K562 (cell line): ENCODE measurements around the gene NT5DC4. TPM values are rescaled to one million over a fixed set of nuclear protein-coding genes. Genes with fewer than 3 reads are reported as not detected.

ENCODE experiments used
- ARID3A ChIP-seq: IDR thresholded peaks from 2 replicates; pipeline ENCODE4 v1.6.1; 2012; ENCODE audit warnings: low read depth, low read length, improper control_type of control experiment, borderline replicate concordance
- E2F4 ChIP-seq: sonication (generic); formaldehyde crosslinking; IDR thresholded peaks from 2 replicates; pipeline ENCODE4 v1.8.0; 2022; ENCODE audit warnings: mild to moderate bottlenecking, low read depth, missing genetic modification reagents
- HMGN3 ChIP-seq: IDR thresholded peaks from 2 replicates; pipeline ENCODE4 v1.6.1; 2011; ENCODE audit warnings: borderline replicate concordance, low read depth, mild to moderate bottlenecking, mixed read lengths, low read length; ENCODE audit not compliant: insufficient read length; ENCODE audit errors: extremely low read depth
- KAT8 ChIP-seq: fragments of 450-650 bp; IDR thresholded peaks from 2 replicates; pipeline ENCODE4 v1.6.1; 2016; ENCODE audit warnings: low read depth, mild to moderate bottlenecking
- MBD2 ChIP-seq: sonication (generic); IDR thresholded peaks from 2 replicates; pipeline ENCODE4 v1.6.1; 2016; ENCODE audit warnings: low read depth, borderline replicate concordance
- NFE2L1 ChIP-seq: fragments of 450-650 bp; IDR thresholded peaks from 2 replicates; pipeline ENCODE4 v1.6.1; 2016; ENCODE audit warnings: missing genetic modification characterization, low read depth, mild to moderate bottlenecking, missing compliant biosample characterization, moderate library complexity, borderline replicate concordance
- NUFIP1 ChIP-seq: fragments of 450-650 bp; IDR thresholded peaks from 2 replicates; pipeline ENCODE4 v1.6.1; 2018; ENCODE audit not compliant: partially characterized antibody
- SRF ChIP-seq, 2 experiments: fragments of 250-450, 450-650 bp in 1 of 2; sonication (Bioruptor Pico) in 1 of 2; sonication (generic) in 1 of 2; formaldehyde crosslinking; IDR thresholded peaks; 2 replicates each; pipeline versions ENCODE4 v1.5.0 to v1.5.1; 2020 to 2022; ENCODE audit warnings: mild to moderate bottlenecking in 1 of 2, missing genetic modification reagents in 1 of 2
- TCF7L2 ChIP-seq: fragments of 150-350 bp; IDR thresholded peaks from 2 replicates; pipeline ENCODE4 v1.6.1; 2016; ENCODE audit warnings: low read depth, mild to moderate bottlenecking, low read length, moderate library complexity
- ZBTB43 ChIP-seq: sonication (generic); formaldehyde crosslinking; IDR thresholded peaks from 2 replicates; pipeline ENCODE4 v1.8.0; 2023; ENCODE audit warnings: mild to moderate bottlenecking, missing genetic modification reagents
- ZNF584 ChIP-seq: fragments of 200-800 bp; sonication (Bioruptor generic); IDR thresholded peaks from 2 replicates; pipeline ENCODE4 v1.6.1; 2016; ENCODE audit warnings: low read depth, mild to moderate bottlenecking, missing genetic modification characterization, missing compliant biosample characterization
- polyA plus RNA-seq, 8 experiments: library from polyadenylated mRNA; depleted of rRNA in 4 of 8; stranded (reverse) in 5 of 8; unstranded in 3 of 8; fragments of >200 nt; fragmentation: Nextera tagmentation in 2 of 8; fragmentation: Illumina TruSeq in 1 of 8; extraction: Ambion mirVana in 2 of 8; extraction: Trizol in 1 of 8; gene quantifications; 2 replicates each; pipeline versions ENCODE4 v1.2.1 to v1.2.3, GENCODE V29; 2011 to 2014; ENCODE audit warnings: inconsistent platforms in 1 of 8, missing spikeins in 1 of 8
- total RNA-seq, 7 experiments: library from RNA; depleted of rRNA in 6 of 7; stranded (reverse); fragments of >200 nt in 6 of 7; fragmentation: Illumina TruSeq in 2 of 7; extraction: Trizol in 2 of 7; gene quantifications; 2 replicates each; pipeline versions ENCODE4 v1.2.1 to v1.2.3, GENCODE V29; 2011 to 2021; ENCODE audit warnings: low replicate concordance in 1 of 7
- TF ChIP-seq, protein P1 (sequence below), 2 experiments: fragments of 450-650 bp in 1 of 2; IDR thresholded peaks; 2 replicates each; pipeline ENCODE4 v1.6.1; 2011 to 2017; ENCODE audit warnings: low read depth in 2 of 2, antibody characterized with exemption in 1 of 2, borderline replicate concordance in 1 of 2, low read length in 1 of 2, mild to moderate bottlenecking in 1 of 2, mixed read lengths in 1 of 2; ENCODE audit not compliant: control insufficient read depth in 1 of 2
- TF ChIP-seq, protein P2 (sequence below), 3 experiments: IDR thresholded peaks in 2 of 3; conservative IDR thresholded peaks in 1 of 3; 2 replicates each; pipeline ENCODE4 v1.5.1; 2011 to 2012; ENCODE audit warnings: low read length in 3 of 3, mild to moderate bottlenecking in 3 of 3, control low read depth in 2 of 3, improper control_type of control experiment in 1 of 3, inconsistent platforms in 1 of 3, low read depth in 1 of 3, mixed read lengths in 1 of 3, moderate library complexity in 1 of 3; ENCODE audit not compliant: insufficient read depth in 2 of 3
- TF ChIP-seq, protein P3 (sequence below): sonication (generic); IDR thresholded peaks from 2 replicates; pipeline ENCODE4 v1.6.1; 2016

The NT5DC4 gene
- total and polyA plus RNA-seq, 9 of the 15 experiments (the other 6 are each of a cell fraction or from before 2014, with no cell fraction given) = 0.44 to 6.9 (median 2.5) TPM

DNA sequence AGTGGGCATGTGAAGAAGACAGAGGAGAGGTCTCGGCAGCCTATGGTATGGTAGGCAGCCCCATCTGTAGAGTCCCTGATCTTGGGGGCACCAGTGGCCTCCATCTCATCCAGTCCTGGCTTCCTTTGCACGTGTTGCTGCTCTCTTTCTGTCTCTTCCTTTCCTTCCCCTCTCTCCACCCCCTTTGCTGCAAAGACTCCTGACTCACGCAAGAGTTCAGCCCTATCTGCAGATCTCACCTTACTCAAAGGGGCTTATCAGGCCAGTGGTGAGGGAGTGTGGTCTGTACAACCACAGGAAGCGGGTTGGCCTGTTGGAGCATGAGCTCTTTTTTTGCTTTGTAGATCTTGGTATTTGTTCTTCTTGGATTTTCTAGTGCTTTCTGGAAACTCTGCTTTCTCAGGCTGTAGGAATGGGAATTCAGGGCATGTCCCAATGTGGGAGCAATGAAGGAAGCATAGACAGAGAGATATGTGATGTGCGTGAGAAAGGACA lies 14.6 kb upstream of the NT5DC4 start (continued):
- TF ChIP-seq KAT8 (no peak), E2F4 (CRISPR knock-in tag) (no peak), MBD2 (peak; percentile 92), ARID3A (peak; percentile 76; the same call in 1 of the 2 replicates), ZNF584 (CRISPR knock-in tag) (peak; percentile 47; the same call in 1 of the 2 replicates), NUFIP1 (no peak), HMGN3 (no peak), ZBTB43 (CRISPR knock-in tag) (no peak), TCF7L2 (no peak), NFE2L1 (tag) (no peak), SRF (CRISPR knock-in tag; IDR thresholded peaks at IDR 0.05) (peak; percentile 19 to 63; a peak in 2 of 4 replicates)
- TF ChIP-seq, protein P1, sequence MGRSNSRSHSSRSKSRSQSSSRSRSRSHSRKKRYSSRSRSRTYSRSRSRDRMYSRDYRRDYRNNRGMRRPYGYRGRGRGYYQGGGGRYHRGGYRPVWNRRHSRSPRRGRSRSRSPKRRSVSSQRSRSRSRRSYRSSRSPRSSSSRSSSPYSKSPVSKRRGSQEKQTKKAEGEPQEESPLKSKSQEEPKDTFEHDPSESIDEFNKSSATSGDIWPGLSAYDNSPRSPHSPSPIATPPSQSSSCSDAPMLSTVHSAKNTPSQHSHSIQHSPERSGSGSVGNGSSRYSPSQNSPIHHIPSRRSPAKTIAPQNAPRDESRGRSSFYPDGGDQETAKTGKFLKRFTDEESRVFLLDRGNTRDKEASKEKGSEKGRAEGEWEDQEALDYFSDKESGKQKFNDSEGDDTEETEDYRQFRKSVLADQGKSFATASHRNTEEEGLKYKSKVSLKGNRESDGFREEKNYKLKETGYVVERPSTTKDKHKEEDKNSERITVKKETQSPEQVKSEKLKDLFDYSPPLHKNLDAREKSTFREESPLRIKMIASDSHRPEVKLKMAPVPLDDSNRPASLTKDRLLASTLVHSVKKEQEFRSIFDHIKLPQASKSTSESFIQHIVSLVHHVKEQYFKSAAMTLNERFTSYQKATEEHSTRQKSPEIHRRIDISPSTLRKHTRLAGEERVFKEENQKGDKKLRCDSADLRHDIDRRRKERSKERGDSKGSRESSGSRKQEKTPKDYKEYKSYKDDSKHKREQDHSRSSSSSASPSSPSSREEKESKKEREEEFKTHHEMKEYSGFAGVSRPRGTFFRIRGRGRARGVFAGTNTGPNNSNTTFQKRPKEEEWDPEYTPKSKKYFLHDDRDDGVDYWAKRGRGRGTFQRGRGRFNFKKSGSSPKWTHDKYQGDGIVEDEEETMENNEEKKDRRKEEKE (IDR thresholded peaks at IDR 0.05; ENCODE audit: borderline replicate concordance in 1 of 2, control insufficient read depth in 1 of 2, low read depth in 2 of 2, low read length in 1 of 2) = no peak; a peak in 1 of 4 replicates
- TF ChIP-seq, protein P2, sequence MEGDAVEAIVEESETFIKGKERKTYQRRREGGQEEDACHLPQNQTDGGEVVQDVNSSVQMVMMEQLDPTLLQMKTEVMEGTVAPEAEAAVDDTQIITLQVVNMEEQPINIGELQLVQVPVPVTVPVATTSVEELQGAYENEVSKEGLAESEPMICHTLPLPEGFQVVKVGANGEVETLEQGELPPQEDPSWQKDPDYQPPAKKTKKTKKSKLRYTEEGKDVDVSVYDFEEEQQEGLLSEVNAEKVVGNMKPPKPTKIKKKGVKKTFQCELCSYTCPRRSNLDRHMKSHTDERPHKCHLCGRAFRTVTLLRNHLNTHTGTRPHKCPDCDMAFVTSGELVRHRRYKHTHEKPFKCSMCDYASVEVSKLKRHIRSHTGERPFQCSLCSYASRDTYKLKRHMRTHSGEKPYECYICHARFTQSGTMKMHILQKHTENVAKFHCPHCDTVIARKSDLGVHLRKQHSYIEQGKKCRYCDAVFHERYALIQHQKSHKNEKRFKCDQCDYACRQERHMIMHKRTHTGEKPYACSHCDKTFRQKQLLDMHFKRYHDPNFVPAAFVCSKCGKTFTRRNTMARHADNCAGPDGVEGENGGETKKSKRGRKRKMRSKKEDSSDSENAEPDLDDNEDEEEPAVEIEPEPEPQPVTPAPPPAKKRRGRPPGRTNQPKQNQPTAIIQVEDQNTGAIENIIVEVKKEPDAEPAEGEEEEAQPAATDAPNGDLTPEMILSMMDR (IDR thresholded peaks at IDR 0.05 in 2 of 3, conservative IDR thresholded peaks at IDR 0.05 in 1 of 3; ENCODE audit: insufficient read depth in 2 of 3, low read depth in 1 of 3, low read length in 3 of 3) = peak in 1 of 3 experiments; percentile 3; a peak in 1 of 6 replicates
- TF ChIP-seq, protein P3, sequence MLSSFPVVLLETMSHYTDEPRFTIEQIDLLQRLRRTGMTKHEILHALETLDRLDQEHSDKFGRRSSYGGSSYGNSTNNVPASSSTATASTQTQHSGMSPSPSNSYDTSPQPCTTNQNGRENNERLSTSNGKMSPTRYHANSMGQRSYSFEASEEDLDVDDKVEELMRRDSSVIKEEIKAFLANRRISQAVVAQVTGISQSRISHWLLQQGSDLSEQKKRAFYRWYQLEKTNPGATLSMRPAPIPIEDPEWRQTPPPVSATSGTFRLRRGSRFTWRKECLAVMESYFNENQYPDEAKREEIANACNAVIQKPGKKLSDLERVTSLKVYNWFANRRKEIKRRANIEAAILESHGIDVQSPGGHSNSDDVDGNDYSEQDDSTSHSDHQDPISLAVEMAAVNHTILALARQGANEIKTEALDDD = peak; percentile 61; the same call in 1 of the 2 replicates
